B cell (primary cell): Measurements from ENCODE around the gene HYAL1. TPM values are rescaled to one million over a fixed set of nuclear protein-coding genes. Genes with fewer than 3 reads are reported as not detected.

Experiments
- ATAC-seq: fragments of 200-7000 bp; cut with Tn5 transposase; one replicate; pipeline ENCODE4 v1.10.0; 2021; ENCODE audit warnings: low read depth, mild to moderate bottlenecking, moderate number of reproducible peaks, moderate library complexity
- CTCF ChIA-PET: fragments of 350-600 bp; sonication (Branson Sonifier 250); formaldehyde crosslinking; loops from one replicate; lab custom pipeline; 2021; ENCODE audit warnings: antibody characterized with exemption, inconsistent platforms; lab: Charles Lee
- POLR2A ChIA-PET: fragments of 350-600 bp; sonication (Branson Sonifier 250); formaldehyde crosslinking; loops from one replicate; lab custom pipeline; 2021; ENCODE audit warnings: antibody characterized with exemption; lab: Charles Lee
- DNase-seq: peaks from one replicate; pipeline ENCODE4 v3.0.0; 2013
- H2AFZ ChIP-seq: 2 replicates; pipeline ENCODE4 v1.6.1; 2012; ENCODE audit warnings: mild to moderate bottlenecking, low read depth, low read length; ENCODE audit not compliant: insufficient read depth, poor library complexity, severe bottlenecking
- H3K27ac ChIP-seq, 2 donors: 1 replicate in 1 of 2; 2 replicates in 1 of 2; pipeline ENCODE4 v1.5.1; 2012 to 2013; ENCODE audit warnings: low read length in 2 of 2, mild to moderate bottlenecking in 2 of 2, moderate library complexity in 1 of 2
- H3K27me3 ChIP-seq, 4 experiments: fragments of 200-600 bp in 1 of 4; sonication (generic) in 1 of 4; replicated peaks in 1 of 4; 1 replicate in 2 of 4; 2 replicates in 2 of 4; pipeline versions ENCODE4 v1.6.1 to v1.7.0; 2013 to 2016; ENCODE audit warnings: low read length in 3 of 4, mild to moderate bottlenecking in 2 of 4, mixed read lengths in 1 of 4, moderate library complexity in 1 of 4; ENCODE audit not compliant: insufficient read depth in 4 of 4, control insufficient read depth in 3 of 4; ENCODE audit errors: control extremely low read depth in 1 of 4
- H3K36me3 ChIP-seq, 2 experiments: replicated peaks in 1 of 2; 1 replicate in 1 of 2; 2 replicates in 1 of 2; pipeline versions ENCODE4 v1.6.1 to v1.7.1; 2013; ENCODE audit warnings: low read length in 1 of 2; ENCODE audit not compliant: insufficient read depth in 2 of 2, control insufficient read depth in 1 of 2; ENCODE audit errors: control extremely low read depth in 1 of 2, extremely low read depth in 1 of 2
- H3K4me1 ChIP-seq, 2 donors: fragments of 200-600 bp in 1 of 2; sonication (generic) in 1 of 2; 1 replicate in 1 of 2; 2 replicates in 1 of 2; pipeline versions ENCODE4 v1.5.1 to v1.6.1; 2013 to 2017; ENCODE audit warnings: low read length in 2 of 2; ENCODE audit not compliant: control insufficient read depth in 2 of 2, insufficient read depth in 2 of 2
- H3K4me2 ChIP-seq: replicated peaks from 2 replicates; pipeline ENCODE3; 2012; ENCODE audit warnings: mild to moderate bottlenecking, low read depth, low read length; ENCODE audit not compliant: poor library complexity, severe bottlenecking
- H3K4me3 ChIP-seq, 5 experiments: fragments of 200-600 bp in 1 of 5; sonication (generic) in 1 of 5; 1 replicate in 3 of 5; 2 replicates in 2 of 5; pipeline versions ENCODE4 v1.5.1 to v1.7.0; 2011 to 2016; ENCODE audit warnings: low read length in 4 of 5, mild to moderate bottlenecking in 4 of 5, low read depth in 2 of 5, control low read depth in 1 of 5, moderate library complexity in 1 of 5; ENCODE audit not compliant: insufficient read depth in 1 of 5; ENCODE audit errors: control extremely low read depth in 1 of 5, extremely low read depth in 1 of 5
- H3K79me2 ChIP-seq: fragments of 200-600 bp; sonication (generic); one replicate; pipeline ENCODE4 v1.6.0; 2016; ENCODE audit warnings: low read length; ENCODE audit not compliant: control insufficient read depth, insufficient read depth
- H3K9ac ChIP-seq: fragments of 200-600 bp; sonication (generic); 2 replicates; pipeline ENCODE4 v1.6.1; 2017; ENCODE audit warnings: mild to moderate bottlenecking, low read length, moderate library complexity
- H3K9me3 ChIP-seq, 3 donors: one replicate each; pipeline versions ENCODE4 v1.6.1 to v1.7.1; 2013; ENCODE audit warnings: low read length in 2 of 3; ENCODE audit not compliant: control insufficient read depth in 2 of 3, insufficient read depth in 1 of 3; ENCODE audit errors: control extremely low read depth in 1 of 3
- H4K20me1 ChIP-seq: 2 replicates; pipeline ENCODE4 v1.6.0; 2012; ENCODE audit warnings: mild to moderate bottlenecking, low read length; ENCODE audit not compliant: insufficient read depth, control insufficient read depth, poor library complexity, severe bottlenecking
- H3K27ac Mint-ChIP-seq: one replicate; pipeline ENCODE4 v1.8.0; 2021; ENCODE audit warnings: mixed read lengths
- H3K27me3 Mint-ChIP-seq: one replicate; pipeline ENCODE4 v1.8.0; 2021; ENCODE audit warnings: mixed read lengths
- H3K4me1 Mint-ChIP-seq: one replicate; pipeline ENCODE4 v1.8.0; 2021; ENCODE audit warnings: mixed read lengths
- H3K4me3 Mint-ChIP-seq: one replicate; pipeline ENCODE4 v1.8.0; 2021; ENCODE audit warnings: mixed read lengths
- H3K9me3 Mint-ChIP-seq: one replicate; pipeline ENCODE4 v1.8.0; 2022; ENCODE audit warnings: mixed read lengths; ENCODE audit not compliant: insufficient read depth
- WGBS: methylation state at CpG from one replicate; pipeline ENCODE4 v1.1.5; 2013; ENCODE audit warnings: missing lambda C conversion rate; ENCODE audit not compliant: insufficient coverage; 5-methylcytosine and 5-hydroxymethylcytosine counted together
- intact Hi-C: fragments of 100-400 bp; cut with micrococcal nuclease; formaldehyde crosslinking; loops from one replicate; pipeline ENCODE4 v1.10.0; 2022
- polyA plus RNA-seq: library from polyadenylated mRNA; depleted of rRNA; stranded (reverse); fragments of >200 nt; gene quantifications from 2 replicates; pipeline ENCODE4 v1.2.3, GENCODE V29; 2012
- total RNA-seq, 2 donors: library from RNA; stranded (reverse); fragments of 120-200 nt in 1 of 2; gene quantifications; 1 replicate in 1 of 2; 2 replicates in 1 of 2; pipeline versions ENCODE4 v1.2.3 to v1.2.4, GENCODE V29; 2013 to 2022
- TF ChIP-seq, protein P1 (sequence below): fragments of 200-600 bp; IDR thresholded peaks from one replicate; pipeline ENCODE4 v1.8.0; 2022; ENCODE audit warnings: antibody characterized with exemption, mild to moderate bottlenecking

The HYAL1 gene
- total and polyA plus RNA-seq, 2 donors (not counting 1 experiment from before 2014, with no cell fraction given), result 0.12 to 0.30 TPM

DNA sequence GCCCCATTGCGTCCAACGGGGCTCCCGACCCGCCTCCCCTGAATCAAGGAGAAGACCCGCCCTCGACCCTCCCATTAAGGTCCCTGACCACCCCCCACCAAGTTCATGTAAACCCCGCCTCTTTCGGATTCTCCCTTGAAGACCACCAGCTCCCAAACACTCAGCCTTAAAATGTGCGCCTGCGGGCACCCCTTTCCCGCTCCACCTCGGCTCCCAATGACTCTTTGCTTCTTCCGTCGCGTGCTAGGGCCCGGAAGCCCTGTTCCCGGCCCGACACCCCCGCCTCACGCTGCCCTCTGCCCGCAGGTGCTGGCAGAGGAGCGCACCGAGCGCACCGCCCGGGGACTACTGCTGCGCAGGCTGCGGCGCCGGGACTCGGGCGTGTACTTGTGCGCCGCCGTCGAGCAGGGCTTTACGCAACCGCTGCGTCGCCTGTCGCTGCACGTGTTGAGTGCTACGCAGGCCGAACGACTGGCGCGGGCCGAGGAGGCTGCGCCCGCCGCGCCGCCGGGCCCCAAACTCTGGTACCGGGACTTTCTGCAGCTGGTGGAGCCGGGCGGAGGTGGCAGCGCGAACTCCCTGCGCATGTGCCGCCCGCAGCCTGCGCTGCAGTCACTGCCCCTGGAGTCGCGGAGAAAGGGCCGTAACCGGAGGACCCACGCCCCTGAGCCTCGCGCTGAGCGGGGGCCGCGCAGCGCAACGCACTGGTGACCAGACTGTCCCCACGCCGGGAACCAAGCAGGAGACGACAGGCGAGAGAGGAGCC, 27.2 kb downstream of the HYAL1 start:
- peaks cover 28% of the 10 kb centered on the region for H3K27me3 Mint-ChIP-seq
- CTCF ChIA-PET, result interaction anchor here (1.2 to 3.1 kb wide), 4 partner anchors 29 to 82 kb away, joined by 3 to 14 read pairs (median 11); no protein-coding TSS in a partner anchor
- DNase-seq, result peak; percentile 54
- Histone ChIP-seq H3K27me3 (peaks cover 0 to 57% (median 21%) of the 10 kb centered on the region in 4 experiments), H3K27ac (no peak overlapping the region), H3K4me3 (no peak overlapping the region), H3K4me1 (peaks cover 33 to 39% of the 10 kb centered on the region in 2 donors), H3K9me3 (peaks cover 0 to 3% (median 0%) of the 10 kb centered on the region in 3 donors), H3K4me2 (peak overlapping the region; percentile 61), H3K79me2 (no peaks in the 10 kb centered on the region), H3K36me3 (no peaks in the 10 kb centered on the region), H4K20me1 (peaks cover 10% of the 10 kb centered on the region), H3K9ac (no peak overlapping the region), H2AFZ (no peak overlapping the region)
- no peak for ATAC-seq
- no peak overlapping the region for H3K27ac Mint-ChIP-seq
- WGBS, result 20% methylated on average over 79 of the region's 79 CpGs
- POLR2A ChIA-PET, result no interaction called here
- intact Hi-C loops, result no loop called here
- peaks cover 26% of the 10 kb centered on the region for H3K4me1 Mint-ChIP-seq
- no peaks in the 10 kb centered on the region for H3K9me3 Mint-ChIP-seq
- peak overlapping the region; percentile 57 for H3K4me3 Mint-ChIP-seq
- TF ChIP-seq, protein P1, sequence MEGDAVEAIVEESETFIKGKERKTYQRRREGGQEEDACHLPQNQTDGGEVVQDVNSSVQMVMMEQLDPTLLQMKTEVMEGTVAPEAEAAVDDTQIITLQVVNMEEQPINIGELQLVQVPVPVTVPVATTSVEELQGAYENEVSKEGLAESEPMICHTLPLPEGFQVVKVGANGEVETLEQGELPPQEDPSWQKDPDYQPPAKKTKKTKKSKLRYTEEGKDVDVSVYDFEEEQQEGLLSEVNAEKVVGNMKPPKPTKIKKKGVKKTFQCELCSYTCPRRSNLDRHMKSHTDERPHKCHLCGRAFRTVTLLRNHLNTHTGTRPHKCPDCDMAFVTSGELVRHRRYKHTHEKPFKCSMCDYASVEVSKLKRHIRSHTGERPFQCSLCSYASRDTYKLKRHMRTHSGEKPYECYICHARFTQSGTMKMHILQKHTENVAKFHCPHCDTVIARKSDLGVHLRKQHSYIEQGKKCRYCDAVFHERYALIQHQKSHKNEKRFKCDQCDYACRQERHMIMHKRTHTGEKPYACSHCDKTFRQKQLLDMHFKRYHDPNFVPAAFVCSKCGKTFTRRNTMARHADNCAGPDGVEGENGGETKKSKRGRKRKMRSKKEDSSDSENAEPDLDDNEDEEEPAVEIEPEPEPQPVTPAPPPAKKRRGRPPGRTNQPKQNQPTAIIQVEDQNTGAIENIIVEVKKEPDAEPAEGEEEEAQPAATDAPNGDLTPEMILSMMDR, result no peak
